DND-41 (cell line): ENCODE data around the gene TRNAU1AP.
"Not testable (repeated sequence)": the region's sequence is repeated elsewhere in the genome, so short reads cannot be mapped to it uniquely, and the experiment has no call there.

ENCODE experiments used
- EZH2 ChIP-seq: IDR thresholded peaks from 3 replicates; pipeline ENCODE4 v1.6.1; 2012; ENCODE audit warnings: borderline replicate concordance, low read depth, mild to moderate bottlenecking, moderate library complexity, low read length, inconsistent platforms; ENCODE audit not compliant: severe bottlenecking
- TF ChIP-seq, protein P1 (sequence below): IDR thresholded peaks from 2 replicates; pipeline ENCODE4 v1.5.1; 2012; ENCODE audit warnings: borderline replicate concordance, low read length, moderate library complexity, mild to moderate bottlenecking; ENCODE audit not compliant: poor library complexity, severe bottlenecking; ENCODE audit errors: extremely low read depth

DNA sequence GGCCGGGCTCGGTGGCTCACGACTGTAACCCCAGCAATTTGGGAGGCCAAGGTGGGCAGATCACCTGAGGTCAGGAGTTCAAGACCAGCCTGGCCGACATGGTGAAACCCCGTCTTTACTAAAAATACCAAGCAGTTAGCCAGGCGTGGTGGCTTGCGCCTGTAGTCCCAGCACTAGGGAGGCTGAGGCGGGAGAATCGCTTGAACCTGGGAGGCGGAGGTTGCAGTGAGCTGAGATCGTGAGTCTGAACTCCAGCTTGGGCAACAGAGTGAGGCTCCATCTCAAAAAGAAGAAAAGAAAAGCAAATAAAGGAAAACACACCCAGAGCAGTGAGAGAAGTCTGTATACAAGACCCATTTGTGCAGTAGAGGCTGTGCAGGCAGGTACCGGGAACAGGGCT lies 32.1 kb upstream of the TRNAU1AP start:
- TF ChIP-seq, protein P1, sequence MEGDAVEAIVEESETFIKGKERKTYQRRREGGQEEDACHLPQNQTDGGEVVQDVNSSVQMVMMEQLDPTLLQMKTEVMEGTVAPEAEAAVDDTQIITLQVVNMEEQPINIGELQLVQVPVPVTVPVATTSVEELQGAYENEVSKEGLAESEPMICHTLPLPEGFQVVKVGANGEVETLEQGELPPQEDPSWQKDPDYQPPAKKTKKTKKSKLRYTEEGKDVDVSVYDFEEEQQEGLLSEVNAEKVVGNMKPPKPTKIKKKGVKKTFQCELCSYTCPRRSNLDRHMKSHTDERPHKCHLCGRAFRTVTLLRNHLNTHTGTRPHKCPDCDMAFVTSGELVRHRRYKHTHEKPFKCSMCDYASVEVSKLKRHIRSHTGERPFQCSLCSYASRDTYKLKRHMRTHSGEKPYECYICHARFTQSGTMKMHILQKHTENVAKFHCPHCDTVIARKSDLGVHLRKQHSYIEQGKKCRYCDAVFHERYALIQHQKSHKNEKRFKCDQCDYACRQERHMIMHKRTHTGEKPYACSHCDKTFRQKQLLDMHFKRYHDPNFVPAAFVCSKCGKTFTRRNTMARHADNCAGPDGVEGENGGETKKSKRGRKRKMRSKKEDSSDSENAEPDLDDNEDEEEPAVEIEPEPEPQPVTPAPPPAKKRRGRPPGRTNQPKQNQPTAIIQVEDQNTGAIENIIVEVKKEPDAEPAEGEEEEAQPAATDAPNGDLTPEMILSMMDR: not testable (repeated sequence)
- TF ChIP-seq EZH2: not testable (repeated sequence)
